Endometrium (tissue), 2 donors: ENCODE results near the gene HEMK1.

Source experiments
- FAIRE-seq: peaks from 2 replicates; lab custom pipeline; 2012; peaks lifted over from hg19 to GRCh38; lab: Jason Lieb, UNC
- donor health status: control.
- donor health status: control.

Gene HEMK1

DNA sequence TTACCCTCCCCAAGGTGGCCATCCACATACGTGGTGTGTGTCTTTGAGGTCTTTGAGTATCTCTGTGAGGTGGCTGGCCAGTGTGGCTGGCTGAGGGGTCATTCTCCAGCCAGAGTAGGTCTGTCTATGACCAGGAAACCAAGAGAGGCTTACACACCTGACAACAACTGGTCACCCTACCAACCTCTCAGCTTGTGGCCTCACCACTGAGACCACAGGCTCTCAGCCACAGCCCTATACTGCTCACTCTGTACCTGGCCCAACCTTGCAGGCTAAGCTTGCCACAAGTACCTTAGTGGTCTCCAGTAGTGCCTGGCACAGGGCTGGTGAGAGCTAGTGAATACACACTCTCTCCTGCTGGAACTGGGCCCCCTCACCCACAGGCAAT lies 5.1 kb downstream of the HEMK1 start:
- FAIRE-seq = no peak

DNA sequence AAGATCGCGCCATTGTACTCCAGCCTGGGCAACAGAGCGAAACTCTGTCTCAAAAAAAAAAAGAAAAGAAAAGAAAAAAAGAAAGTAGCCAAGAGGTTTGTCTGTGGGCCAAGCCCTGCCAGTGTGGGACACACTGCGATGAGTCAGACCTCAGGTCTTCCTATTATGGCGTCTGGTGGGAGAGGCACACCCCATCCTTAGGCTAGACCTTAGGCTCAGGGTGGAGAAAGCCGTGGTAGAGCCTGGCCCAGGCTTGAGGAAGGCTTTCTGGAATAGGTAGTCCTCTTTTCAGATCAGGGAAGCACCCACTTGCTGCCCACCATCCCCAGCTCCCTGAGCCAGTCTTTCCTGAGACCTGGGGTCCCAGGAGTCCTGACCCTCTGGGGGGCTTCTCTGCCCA lies 6.0 kb downstream of the HEMK1 start:
- FAIRE-seq = no peak

DNA sequence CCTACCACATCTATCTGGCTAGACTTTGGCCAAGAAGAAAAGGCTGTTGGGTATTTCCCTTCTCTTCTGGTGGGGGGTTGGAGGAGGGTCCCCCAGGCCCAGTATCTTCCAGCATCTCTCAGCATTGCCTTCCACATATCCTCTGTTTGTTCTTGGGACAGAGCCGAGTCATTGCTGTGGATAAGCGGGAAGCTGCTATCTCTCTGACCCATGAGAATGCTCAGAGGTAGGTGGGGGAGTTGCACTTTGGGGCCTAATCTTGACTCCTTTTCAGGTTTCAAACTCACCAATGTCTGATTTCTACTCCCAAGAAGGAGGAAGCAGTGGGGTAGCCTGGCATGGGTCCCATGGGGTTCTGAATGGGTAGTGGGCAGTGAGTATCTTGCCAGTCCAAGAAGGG lies 8.0 kb downstream of the HEMK1 start:
- no peak for FAIRE-seq

DNA sequence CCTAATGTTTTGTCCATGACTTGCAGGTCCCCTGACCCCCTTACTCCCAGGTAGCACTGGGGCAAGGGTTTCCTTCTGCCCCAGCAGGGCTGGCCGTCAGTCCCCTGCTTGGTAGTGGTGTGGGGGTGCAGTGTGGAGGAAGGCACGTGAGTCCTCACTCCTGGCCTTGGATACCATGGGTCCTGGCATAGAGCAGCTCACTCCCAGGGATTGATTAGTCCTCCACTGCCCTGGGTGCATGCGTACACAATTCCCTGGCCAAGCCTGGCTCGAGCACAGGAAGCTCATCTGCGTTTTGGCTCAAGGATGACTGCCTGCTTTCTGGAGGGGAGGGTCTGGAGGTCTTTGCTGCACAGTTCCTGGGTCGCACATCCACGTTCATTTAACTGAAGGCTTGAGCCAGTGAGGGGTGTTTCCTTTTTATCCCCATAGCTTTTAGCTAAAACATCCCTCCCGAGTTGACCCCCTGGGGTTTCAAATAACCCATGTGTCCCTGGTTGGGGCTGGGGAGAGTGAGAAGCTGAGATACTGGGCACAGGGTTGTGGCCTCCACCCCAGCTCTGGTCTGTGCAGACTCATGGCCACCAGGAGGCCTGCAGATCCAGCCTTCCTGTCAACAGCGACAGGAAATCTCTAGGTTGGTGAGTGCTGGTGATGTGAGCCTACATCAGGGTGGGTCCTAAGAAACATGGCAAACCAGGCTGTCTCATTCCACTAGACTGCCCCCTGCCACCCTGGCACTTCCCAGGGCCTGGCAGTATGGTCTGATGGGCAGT lies 11.5 kb downstream of the HEMK1 start:
- FAIRE-seq = no peak

DNA sequence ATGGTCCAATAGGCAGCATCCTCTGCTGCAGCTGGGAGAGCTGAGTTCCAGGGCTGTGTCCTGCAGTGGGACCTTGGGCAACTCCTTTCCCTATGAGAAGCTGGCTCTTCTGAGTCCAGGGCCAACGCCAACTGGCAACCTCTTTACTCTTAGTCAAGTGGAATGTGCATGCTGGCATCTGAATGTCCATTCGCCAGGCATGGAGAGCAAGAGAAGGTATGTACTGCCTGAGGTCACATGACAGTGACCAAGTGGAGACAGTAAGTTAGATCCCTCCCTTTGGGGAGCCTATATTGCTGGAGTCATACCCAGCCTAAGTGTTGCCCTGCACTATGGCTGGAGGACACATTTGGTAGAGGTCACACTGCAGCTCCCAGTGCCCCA lies 12.1 kb downstream of the HEMK1 start:
- no peak for FAIRE-seq

DNA sequence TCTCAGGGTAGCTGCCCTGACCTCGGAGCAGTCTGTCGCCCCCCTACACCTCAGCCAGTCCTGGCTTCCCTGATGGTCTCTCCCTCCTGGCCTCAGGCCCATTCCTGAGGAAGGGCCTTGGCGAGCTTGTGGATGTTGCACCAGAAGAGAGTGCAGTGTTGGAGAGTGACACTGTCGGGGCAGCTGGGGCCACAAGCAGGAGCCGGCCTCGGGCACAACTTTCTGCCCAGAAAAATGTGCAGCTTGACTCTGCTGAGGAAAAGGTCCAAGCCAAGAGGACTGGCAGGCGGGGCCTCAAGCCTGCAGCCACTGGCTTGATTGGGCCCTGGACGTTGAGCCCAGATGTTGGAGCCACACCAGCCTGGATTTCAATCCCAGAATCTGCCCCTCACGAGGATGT lies 12.8 kb downstream of the HEMK1 start:
- no peak for FAIRE-seq

DNA sequence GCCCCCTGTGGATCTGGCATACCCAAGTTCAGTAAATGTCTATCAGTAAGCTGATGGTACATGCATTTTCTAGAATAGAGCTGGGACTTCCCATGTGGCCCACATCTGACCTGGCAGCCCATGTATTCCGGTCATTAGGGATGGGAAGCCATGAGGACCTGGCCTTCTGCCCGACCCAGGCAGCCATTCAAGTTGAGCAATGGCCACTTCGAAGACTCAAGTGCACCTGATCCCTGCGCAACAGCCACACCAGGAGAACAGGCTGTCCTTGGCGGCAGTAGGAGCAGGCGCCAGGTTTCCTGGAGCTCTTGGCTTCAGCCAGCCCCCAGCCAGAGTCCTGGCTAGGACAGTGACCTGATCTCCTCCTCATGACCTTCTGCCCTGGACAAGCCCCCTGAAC lies 14.6 kb downstream of the HEMK1 start:
- no peak for FAIRE-seq

DNA sequence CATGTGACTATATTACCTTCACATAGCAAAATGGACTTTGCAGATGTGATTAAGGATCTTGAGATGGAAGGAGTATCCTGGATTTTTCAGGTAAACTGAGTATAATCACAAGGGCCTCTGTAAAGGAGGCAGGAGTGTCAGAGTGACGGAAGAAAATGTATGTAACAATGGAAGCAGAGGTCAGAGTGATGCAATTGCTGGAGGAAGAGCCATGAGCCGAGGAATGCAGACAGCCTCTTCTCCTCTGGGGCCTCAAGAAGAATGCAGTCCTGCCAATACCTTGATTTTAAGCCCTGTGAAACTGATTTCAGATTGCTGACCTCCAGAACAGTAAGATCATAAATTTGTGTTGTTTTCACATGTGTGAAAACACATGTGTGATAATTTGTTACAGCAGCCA lies 15.1 kb downstream of the HEMK1 start:
- FAIRE-seq = no peak

DNA sequence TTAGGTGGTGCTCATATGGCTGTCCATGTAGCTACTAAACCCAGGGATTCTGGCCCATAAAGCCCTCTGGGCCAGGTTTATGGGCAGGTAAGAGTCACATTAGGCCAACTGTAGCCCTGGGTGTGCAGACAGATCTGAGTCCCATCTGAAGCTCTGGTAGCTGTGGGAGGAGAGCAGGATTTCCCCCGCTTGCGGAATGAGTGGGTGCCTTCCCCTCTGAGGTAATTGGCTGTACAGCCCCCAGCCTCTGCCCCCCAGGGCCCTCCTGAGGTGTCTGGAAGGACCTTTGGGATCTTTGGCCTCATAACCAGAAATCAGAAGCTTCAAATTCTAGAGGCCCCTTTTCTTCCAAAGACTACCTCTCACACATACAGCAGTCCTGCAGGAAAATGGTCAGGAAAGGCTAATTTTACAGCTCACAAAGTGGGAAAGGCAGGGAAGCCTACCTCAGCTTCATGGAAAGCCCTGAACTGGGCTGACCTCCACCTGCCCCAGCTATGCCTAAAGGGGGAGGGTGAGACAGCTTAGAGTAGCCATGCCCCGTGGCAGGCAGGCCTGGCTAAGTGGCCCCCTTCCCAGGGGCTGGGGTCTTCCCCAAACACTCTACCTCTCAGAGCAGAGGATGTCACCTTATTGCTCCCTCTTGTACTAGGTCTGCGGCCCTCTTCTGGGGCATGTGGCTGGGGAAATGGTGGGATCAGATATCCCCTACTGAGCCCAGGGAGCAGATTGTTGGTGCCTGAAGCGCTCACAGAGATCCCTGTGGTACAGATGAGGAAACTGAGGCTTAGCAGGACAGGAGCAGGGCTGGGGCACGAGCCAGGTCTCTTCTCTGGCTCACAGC lies 16.8 kb downstream of the HEMK1 start:
- no peak for FAIRE-seq

DNA sequence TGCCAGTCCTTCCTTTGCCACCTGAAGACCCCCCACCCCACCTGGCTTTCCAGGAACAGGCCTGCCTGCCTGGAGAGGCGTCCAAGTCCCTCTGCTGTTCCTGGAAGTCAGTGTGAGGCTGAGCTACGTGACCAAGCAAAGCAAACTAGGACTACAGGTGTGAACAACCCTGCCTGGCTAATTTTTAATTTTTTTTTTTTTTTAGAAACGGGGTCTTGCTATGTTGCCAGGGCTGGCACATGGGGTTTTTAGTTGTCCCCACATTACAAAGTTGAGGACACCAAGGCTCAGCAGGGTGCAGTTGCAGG lies 17.4 kb downstream of the HEMK1 start:
- FAIRE-seq = no peak

DNA sequence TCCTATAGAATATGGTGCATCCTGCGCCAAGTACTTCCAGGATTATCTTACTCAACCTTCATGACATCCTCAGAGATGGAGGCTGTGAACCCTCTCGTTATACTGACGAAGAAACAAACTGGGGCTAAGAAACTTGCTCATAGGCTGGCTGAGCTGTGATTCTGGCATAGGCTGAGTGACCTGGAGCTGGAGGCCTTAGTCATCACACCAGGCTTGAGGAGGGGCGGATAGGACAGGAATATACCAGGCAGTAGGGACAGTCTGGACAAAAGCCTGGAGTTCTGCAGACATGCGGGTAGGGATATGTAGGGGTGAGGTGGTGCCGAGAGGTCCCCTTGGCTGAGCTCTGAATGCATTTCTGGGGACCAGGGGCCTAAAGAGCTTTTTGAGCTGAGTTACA lies 18.1 kb downstream of the HEMK1 start:
- FAIRE-seq = no peak

DNA sequence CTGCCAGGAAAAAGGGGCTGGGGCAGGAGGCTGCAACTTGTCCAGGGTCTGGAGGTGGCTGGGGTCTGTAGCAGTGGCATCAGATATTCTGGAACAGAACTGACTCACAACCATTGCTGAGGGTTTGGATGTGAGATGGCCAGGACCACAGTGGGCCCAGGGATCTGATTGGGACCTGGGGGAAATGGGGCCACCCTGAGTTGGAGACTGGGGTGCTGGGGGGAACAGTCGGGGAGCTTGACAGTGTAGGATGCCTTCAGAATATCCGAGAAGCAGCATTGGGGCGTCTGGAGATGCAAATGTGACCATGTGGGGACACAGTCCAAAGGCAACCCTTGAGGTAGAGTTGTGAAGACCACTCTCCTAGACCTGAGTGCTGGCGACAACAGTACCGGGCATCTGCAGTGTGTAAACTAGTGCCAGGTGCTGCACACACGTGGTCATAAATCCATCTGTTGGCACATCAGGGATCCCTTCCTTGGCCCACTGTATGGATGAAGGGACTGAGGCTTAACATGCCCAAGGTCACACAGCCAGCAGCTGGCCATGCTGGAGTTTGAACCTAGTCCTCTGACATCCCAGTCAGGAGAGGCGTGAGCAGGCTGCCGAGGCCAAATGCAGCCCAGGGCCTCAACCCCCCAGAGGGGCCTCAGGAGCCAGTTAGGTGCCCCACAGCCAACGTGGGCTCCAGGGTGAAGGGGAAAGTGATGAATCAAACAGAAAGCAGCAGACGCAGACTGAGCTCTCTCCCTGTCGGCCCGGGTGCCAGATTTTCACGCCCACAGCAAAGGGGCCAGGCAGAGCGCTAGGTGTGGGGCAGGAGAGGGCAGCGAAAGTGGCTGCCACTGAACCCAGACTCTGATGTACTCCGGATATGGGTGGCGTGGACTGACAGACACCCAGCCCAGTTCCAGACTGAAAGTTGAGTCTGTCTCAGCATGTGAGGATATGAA lies 18.8 kb downstream of the HEMK1 start:
- no peak for FAIRE-seq

DNA sequence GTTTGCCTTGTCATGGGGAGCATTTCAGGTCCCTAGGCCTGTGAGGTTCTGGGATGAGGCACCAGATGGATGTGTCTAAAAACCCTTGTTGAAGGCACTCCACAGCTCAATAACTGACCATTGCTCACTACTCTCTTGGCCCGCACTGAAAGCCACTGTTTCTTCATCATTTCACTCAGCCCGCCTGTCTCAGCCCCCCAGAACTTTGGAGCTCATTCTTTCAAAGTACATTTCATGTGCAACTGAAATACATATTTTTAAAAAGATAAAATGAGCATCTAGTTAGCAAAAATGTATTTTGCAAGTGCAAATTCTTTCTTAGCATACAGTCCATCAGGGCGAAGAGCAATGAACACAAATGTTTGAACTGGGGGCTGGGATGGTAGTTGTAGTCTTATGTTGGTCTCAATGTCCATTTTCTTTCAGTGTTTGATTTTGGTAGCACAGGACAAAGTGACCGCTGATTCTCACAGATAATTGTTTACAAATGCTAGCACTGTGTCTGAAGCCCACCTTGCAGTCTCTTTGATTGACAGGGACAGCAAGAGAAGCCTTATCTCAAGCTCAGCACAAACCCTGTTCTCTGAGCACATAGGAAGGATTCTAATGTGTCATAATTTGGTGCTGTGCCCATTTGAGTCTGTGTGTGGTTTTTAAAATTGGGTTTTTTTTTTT lies 19.6 kb downstream of the HEMK1 start:
- FAIRE-seq = no peak

DNA sequence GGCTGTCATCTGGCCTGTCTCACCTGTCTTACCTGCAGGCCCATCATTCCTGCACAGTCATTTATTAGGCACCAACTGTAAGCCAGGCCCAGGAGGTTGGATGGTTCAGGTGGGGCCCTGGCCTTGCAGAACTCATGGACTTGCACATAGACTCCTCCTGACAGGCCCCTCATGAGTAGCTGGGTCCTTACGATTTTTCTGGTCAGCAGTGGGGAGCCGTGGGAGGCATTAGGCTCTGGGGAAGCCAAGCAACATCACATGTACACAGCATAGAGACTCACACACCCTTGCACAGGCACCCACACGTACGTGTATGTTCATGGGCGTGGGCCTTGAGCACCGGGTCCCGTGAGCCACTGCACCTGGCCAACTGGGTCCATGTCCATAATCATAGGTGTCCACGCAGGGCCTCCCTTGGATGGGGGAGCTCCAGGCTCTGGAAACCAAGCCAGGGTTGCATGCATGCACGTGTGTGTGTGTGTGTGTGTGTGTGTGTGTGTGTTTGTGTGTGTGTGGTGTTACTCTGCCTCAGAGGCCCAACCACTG lies 21.9 kb downstream of the HEMK1 start:
- no peak for FAIRE-seq

DNA sequence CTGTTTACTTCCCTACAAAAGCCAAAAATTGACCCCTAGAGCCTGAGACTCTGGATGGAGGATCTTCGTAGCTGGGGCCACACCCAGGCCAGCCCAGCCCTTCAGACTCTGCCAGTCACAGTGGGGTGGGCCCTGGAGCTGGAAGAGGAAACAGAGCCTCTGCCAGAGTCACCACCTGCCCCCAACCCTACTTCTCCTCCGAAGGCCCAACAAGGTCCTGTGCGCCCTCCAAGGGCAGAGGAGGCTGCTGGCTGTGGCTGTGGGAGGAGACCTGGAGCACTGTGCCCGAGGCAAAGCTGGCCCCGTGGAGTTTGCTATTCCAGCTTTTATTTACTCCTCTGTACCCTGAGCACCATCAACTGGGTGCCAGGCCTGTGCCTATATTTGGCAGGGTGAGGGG lies 23.2 kb downstream of the HEMK1 start:
- FAIRE-seq = no peak

DNA sequence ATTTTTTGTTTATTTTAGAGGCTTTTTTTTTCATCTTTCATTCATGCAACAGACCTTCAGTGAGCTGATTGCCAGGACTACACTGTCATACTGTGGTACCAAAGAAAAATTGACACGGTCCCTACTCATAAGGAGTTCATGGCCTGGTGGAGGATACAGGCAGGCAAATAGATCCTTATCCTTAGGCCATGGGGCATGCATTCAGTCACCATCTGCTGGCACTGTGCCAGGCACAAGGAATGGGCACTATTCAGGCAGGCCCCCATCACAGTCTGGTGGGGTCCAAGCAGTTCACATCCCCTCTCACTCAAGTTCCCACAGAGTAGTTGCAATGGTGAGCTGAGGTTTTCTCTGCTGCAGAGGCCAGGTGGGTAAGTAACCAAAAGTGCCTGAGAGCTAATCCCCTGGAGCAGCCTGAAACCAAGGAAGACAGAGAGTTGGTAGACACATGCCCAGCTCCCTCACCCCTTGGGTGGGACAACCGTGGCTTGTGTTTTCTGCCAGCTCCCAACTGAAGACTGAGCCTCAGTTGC lies 25.0 kb downstream of the HEMK1 start:
- no peak for FAIRE-seq

DNA sequence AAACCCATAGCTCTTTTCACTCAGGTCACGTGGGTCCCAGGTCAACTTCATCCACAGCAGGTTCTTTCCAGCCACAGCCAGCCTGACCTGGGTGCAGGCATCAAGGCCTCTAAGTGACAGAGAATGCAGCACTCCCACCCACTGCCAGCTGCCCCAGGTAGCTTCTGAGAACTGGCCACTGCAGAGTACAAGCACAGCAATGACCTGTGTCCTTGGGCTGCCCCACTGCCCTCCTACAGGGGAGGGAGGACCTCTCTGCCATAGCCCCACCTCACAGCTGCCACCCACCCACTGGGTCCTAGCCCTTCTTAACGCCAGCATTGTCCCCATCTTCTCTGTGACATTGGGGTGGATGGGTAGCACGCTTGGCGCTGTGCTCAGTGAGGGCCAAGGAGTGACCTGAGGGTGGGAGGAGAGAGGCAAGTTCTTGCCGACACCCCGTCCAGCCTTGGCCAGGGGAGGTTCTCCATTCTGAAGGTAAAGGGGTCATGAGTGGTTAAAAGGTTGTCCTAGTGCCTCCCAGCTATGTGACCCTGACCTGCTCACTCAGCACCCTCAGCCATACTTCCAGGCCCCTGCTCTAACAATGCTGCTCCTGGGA lies 29.9 kb downstream of the HEMK1 start:
- FAIRE-seq = no peak

DNA sequence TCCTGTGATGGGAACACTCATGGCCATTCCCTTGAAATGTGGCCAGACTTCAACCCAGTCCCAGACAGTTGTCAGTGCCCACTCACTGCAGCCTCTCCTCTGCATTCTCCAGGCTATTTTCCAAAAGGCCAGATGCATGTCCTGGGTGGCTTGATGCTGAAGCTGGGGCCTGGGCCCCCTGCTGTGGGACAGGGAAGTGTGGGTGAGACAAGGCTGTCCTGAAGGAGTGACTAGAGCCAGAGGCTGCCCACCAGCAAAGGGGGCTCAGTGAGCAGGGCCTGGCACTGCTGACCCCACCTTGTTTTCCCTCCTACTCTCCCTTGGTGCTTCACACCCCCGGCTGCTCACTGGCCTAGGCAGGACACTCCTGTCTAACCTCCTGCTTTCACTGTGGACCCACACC lies 30.4 kb downstream of the HEMK1 start:
- FAIRE-seq = no peak

DNA sequence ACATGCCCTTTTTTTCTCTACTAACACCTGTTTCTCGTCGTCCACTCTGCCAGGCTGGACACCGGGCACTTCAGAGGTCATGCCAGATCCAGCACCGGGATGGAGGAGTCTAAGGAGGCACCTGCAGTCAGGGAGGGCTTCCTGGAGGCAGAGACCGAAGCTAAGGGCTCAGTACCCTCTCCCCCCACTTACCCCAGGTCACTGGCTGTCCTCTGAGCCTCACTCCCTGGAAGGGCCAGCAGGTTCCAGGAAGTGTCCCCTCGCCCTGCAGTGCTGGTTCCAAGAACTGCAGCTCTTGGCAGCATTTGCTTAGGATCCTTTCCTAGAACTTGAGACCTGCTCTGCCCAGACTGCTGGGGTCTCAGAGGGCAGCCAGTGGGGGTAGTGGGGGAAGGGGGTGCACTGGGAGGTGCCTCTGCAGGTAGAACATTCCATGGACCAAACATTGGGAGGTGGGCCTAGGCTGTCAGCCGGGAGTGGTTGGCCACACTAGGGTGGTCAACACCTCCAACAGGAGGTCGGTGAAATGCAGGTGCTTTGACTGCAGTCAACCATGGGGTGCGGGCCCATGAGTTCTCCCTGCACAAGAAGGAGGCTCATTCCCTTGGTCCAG lies 30.9 kb downstream of the HEMK1 start:
- no peak for FAIRE-seq

DNA sequence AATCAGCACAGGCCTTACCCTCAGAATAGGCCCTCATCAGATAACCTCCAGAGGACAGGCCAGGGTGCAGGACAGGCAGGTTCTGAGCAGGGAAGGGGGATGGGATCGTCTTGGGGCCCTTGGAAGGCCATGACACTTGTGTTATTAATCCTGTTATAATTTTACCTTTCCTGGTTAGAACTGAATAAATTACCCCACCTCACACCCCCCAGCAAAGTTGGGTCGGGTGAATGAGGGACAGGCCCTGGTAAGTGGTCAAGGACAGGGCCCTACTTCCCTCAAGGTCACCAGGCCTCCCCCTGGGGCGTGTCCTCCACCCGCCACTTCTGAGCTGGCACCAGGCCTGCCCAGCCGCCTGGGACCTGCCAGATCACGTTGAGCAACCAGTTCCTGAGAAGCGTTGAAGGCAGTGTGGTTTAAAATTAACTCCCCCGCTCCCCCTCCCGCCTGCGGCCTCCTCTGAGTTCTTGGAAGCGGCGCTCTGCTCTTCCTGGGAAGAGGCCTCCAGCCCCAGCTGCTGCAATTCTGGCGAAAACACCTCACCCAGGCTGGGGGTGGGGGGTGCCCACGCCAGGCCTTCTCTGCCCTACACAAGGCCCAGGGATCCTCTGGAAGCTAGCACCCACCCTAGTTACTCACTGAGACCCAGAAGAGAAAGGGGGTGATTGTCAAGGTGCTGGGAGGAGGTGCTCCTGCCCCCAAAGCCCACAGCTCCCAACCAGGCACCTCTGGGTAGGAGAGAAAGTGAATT lies 31.7 kb downstream of the HEMK1 start:
- FAIRE-seq = peak; percentile 64
